NCI-H2227 treated with DMSO at 0.1 percent for 48 hours (cell line): Measurements from ENCODE around the gene SNCAIP.

ENCODE experiments used
- DNase-seq: peaks from one replicate; lab custom pipeline; 2025; lab: John Stamatoyannopoulos, UW

Gene SNCAIP

DNA sequence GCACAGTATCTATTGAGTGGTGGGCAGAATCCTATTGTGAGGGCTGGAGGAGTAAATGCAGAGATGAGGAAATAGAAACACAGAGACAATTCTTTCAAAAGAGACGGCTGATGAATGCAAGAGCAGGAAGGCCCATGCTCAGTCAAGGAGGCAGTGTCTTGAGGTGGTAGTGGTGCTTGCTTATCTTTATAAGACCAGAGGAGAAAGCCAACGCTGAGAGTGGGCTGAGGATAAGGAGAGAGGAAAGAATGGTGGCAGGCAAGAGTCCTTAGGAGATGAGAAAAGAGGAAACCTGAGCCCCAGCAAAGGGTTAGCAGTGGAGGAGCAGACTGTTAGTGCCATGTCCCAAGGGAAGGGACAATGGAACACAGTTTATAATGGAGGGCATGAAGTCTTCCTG is 86.0 kb downstream of the SNCAIP start:
- DNase-seq, result no peak

DNA sequence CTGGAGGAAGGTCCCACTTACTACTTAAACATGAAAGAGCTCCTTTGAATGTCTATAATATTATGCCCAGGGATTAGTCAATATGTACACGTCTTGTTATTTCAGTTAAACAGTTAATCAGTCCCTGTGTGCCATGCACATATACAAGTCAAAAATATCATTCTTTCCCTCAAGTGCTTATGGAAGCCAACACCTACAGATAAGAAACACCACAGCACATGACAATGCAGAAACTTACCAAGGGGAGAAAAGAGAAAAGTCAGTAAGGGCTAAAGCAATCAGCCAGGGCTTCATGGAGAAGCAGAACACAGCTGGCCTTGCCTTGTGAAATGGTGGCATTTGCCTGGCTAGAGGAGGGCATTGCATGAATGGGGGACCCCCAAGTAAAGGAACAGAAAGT is 88.3 kb downstream of the SNCAIP start:
- no peak for DNase-seq

DNA sequence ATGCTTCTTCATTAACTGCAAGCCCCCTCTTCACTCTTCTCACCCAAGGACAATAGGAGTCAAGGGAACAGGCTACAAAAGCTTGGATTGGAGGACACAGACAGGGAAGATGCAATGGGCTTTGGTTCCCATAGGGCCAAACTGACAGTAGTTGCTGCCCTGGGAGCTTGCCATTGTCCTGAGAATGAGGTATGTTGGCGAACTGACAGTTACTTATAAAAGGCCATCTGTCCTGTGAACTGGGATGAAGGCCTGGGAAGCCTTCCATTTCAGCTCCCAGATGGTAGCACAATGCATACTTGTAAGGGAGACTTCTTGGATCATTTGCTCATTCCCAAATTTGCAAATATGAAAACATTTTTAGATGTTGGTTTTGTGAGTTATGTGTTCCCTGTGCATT is 88.9 kb downstream of the SNCAIP start:
- no peak for DNase-seq

DNA sequence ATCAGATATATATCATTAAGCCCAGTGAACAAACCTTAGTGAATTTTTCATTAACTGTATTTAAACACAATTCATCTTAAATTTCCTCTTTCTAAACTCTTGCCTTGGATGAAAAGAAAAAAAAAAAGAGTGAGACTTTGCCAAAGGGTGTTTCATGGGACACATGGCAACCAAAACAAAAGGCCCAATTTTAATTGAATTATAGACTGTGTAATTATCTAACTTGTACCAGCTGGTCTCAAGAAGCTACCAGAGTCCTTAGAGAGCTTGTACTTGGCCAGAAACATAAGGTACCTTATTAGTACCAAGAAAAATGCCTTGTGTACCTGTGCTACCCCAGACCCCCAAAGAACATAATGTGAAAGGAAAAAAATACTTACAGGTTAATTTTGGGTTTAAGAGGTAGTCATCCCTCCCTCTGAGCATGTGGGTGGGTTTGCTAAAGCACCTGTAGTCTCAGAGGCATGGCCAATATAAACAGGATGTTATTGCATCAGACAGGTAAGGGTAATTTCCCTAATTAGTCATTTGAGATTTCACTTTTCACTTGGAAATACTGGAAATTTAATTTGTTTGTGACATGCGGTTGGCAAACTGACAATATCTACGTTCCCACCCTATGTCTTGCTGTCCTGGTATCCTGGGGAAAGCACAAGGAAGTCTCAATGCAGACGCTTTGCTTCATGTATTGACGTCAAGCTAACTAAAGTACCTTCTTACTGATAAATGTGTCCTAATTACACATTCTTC is 90.1 kb downstream of the SNCAIP start:
- no peak for DNase-seq

DNA sequence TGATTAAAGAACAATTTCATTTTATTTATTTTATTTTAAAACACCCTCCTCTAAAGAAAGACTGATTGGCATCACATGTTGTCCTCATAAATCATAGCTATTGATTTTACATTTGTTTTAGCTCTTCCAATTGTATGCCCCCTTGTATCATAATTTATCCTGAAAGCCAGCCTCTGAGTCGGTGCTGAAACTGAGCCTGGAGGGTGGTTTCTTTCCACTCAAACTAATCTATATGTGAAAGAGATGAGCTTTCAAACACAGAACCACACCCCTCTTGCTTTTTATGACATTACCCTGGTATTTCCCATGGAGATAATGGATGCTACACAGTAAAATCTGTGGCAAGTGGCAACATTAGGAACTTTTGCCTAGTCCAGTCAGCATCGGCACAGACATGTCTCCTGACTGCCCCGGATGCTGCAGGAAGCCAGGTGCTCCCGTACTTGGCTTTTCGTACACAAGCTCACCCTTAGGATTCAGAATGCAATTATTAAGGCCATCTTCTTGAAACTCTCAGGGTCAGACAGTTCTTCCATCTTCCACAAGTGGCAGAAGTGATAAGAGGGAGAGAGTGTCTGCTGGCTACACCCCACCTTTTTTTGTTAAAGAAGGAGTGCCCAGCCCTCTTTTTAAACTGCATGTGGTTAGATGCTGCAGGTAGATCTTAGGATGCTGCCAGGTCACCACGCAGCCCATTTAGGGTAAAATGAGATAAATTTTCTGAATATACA is 91.1 kb downstream of the SNCAIP start:
- DNase-seq, result peak; percentile 18

DNA sequence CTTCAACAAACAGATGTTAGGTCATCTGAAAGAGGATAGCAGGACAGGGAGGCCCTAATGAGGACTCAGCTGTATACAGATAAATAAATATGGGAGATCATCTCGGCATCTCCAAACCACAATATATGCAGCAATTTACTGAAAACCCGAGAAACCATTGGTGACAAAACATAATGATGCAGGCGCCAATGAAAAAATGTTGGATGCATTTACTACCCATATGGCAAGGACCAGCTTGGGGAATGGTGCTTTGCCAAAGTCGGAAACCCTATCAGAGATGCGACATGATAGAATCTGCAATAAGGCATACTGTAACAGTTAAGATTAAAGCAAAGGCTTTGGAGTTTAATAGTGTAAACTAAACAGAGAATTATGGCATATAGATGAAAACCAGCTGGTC is 92.0 kb downstream of the SNCAIP start:
- no peak for DNase-seq

DNA sequence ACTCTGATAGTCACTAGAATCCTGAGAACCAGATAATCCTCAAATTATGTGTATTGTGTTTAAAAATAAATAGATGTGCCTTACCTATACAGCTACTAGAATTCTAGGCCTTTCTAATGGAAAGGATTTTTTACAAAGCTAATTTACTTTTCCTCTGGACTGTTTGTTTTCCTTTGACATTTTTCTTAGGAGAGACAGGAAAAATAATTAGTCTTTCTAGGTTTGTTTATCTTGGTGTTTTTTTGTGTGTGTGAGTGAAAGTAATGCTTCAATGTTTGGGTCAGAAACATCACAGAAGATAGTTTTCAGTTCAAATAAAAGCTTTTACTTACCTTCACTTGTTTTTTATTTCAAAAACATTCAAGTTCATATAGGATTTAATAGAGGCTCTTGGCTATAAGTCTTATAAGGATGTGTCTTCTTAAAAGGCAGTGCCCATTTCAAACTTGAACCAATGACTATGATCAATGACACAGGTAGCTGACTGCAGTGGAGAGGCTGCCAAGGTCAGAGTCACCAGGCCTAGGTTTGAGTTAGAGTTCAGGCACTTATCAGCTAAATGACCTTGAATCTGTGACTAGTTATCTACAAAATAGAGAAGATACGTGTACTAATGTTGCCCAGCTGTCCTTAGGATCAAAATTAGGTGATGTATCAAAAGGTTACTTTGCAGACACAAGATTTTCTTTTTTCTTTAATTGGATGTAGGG is 92.8 kb downstream of the SNCAIP start:
- no peak for DNase-seq

DNA sequence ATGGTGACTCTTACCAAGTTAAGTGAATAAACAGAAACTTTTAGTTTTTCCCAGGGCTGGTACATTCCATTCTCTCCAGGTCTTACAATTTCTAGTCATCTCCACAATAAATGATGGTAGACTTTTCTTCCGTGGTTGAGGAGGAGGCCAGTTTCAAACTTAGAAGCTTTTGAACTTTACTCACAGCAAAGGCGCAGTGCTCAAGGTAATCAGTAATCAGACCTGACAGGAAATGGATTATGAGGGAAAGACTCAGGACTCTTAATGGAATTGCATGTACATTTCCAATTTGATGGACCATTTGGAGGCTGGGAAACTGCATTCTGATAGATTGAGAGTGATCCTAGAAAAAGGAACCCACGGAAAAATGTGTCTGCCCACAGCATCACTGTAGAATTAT is 93.7 kb downstream of the SNCAIP start:
- no peak for DNase-seq

DNA sequence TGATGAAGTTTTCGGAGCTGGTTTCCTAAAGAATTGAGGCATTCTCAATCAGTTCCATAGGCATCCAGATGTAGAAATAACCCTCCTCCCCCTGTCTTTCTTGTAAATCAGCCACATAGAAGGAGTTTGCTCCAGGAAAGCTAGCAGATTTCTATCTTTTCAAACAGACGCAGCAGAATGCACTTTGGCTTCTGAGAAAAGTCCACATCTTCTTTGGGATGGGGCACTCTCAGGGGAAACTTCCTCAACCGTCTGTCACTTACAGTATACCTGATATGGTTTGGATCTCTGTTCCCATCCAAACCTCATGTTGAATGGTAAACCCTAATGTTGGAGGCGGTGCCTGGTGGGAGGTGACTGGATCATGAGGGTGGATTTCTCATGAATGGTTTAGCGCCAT is 94.1 kb downstream of the SNCAIP start:
- no peak for DNase-seq

DNA sequence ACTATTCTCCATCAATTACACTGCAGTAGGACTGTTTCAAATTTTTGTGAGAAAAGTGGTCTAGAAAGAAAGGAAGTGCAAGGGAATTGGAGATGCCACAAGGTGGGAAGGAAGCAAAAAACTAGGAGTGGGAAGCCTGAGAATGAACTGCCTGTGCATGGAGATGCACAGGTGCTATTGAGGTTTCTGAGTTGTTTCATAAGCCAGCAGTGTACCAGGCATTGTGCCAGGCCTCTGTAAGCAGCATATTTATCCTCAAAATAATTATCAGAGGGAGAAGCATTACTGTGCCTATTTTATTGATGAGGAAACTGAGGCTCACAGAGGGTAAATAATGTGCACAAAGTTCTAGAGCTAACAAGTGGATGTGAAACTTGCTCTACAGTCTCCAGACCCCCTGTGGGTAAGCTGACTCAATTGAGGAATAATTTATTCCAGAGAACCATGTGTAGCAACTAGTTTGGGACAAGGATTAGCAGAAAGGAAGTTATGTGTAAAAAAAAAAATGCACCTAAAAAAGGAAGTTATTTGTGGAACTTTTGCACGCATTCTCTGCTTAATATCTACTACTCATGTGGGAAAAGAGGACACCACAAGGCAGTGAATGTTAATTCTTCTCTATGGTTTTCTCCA is 96.7 kb downstream of the SNCAIP start:
- no peak for DNase-seq

DNA sequence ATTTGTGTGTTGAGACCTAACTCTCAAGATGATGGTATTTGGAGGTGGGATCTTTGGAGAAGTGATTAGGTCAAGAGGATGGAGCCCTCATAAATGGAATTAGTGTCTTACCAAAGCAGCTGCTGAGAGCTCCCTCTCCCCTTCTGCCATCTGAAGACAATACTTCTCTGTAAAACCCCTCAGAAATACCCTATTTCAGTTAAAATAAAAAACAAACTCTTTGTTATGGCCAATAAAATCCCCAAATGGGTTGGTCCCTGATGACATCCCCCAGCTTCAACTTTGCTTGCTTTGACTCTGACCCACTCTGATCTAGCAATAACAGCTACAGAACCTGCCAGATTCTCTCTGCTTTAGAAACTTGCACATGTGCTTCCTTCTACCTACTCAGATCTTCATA is 100.9 kb downstream of the SNCAIP start:
- no peak for DNase-seq

DNA sequence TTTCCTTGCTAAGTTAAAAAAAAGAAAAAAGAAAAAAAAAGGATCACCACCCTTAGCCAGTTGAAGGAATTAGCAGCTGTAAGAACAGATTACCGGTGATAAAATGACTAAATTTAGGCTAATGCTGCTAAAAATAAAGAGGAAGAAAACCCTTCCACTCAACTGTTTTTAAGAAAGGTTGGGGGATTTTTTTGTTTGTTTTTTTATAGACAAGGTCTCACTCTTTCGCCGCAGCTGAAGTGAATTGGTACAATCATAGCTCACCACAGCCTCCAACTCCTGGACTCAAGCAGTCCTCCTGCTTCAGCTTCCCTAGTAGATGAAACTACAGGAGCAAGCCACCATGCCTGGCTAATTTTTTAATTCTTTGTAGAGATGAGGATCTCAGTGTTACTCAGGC is 101.7 kb downstream of the SNCAIP start:
- no peak for DNase-seq

DNA sequence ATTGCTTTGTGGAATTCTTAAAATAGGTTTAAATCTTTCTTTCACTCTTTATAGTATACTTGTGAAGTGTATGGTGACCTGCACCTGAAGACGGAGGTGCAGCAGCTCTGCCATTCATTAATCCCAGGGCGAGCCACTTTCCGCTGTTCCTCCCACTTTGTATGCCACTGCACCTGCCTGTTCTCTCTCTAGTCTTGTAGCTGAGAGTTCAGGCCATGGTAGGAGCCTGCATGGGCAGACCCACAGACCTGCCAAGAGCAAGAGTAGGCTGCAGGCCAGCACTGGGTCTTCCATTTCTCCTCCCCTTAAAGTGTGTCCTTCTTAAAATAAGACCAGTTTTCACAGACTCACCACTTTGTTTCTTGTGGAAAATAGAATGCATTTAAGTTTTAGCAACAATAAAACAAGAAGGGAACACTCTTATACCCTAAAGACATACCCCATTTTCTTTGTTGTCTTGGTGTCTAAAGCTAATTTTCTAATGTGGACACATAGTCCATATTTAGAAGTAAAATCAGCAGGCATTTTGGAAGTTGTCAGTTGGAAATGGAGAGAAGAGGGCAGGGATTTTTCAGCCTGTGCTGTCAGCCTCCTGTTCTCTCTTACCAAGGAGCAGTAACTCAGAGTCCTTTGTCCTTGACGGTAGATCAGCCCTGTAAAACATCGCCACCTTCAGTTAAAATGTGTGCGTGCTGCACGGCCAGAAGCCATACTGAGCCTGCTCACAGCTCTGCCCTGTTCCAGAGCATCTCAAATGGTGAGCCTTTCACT is 103.2 kb downstream of the SNCAIP start:
- DNase-seq, result peak; percentile 60

DNA sequence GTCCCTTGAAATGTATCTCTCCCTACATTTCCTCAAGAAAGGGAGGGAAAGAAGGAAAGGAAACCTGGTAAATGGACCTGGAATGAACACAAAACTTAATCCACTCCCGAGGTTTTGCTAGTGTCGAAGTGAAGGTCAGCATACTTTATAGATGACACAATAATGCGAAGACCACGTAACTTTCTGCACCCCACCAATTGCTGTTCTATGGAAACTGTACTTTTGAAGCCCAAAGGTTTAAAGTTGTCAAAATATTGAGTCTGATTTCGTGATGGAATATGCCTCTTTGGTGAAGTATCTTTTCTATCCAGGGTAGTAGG is 103.7 kb downstream of the SNCAIP start:
- no peak for DNase-seq

DNA sequence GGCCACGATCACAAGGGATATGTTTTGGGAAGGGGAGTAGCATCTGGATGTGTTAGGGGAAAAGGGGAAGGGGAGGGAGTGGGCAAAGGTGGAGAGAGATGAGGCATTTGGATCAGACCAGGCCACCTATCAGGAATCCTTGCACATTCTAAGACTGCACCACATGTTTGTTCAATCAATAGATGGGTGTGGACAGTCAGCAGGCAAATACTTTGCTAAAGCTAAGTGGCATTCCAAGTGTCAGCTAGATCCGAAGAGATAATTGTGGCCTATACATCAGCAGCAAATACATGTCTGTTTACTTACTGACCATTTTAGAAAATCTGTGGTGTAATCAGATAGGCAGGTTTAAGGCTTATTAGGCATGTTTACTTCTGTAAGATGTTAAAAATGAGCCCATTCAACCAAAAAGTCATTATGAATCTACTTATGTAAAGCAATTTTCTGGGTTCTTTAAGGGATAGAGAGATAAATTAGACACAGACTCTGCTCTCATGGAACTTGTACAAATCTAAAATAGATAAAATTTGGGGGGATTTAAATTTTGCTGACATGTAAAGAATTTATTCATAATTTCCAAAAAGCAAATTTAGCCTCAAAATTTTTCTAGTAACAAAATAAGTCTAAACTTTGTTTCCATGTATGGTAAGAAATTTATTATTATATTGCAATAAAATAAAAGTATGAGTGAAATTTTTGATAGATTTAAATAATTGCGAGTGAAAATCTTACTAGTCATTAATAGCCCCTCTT is 107.3 kb downstream of the SNCAIP start:
- peak; percentile 75 for DNase-seq

DNA sequence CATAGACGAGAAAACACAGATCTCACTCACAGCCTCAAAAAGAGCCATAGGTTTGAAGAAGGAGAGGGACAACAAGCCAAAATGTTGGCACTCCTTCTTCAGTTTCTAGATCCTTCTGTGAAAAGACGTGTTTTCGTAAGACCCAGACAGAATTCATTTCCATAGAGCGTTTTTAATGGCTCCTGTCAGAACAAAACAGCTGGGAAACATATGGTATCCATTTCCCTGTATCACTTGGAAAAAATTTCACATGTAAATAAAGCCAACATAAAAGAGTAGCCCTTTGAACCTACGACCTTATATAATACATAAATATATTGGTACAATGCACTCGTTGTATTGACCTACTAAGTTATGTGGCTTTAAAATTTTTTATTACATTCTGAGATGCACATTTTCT is 108.1 kb downstream of the SNCAIP start:
- no peak for DNase-seq

DNA sequence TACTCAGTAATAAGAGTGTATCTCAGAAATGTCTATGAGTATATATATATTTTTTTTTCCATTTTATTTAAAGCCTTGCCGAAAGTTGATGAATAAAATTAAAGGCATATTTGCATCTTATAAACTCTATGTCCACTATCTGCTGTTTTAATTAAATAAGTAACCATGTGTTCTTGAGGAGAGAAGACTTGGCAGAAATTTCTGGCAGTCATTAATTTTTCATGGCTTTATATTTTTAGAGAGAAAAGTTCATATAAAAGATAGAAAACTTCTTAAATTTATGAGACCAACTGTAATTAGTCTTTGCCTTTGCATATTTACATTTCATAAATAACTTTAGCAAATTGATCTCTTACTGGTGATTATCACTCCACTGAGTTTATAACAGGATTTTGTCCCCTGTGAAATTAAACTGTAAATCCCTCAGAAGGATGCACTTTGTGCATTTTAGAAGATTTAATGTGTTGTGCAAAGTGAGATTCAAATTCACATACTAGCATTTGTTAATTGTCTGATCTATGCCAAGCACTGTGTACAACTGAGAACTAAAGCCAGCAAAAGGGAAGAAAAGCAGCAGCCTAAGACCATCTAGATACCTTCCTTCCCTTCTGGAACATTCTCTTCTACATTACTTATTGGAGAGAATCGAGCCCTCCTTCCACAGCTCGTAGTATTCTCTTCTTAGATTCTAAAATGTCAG is 108.7 kb downstream of the SNCAIP start:
- DNase-seq, result no peak

DNA sequence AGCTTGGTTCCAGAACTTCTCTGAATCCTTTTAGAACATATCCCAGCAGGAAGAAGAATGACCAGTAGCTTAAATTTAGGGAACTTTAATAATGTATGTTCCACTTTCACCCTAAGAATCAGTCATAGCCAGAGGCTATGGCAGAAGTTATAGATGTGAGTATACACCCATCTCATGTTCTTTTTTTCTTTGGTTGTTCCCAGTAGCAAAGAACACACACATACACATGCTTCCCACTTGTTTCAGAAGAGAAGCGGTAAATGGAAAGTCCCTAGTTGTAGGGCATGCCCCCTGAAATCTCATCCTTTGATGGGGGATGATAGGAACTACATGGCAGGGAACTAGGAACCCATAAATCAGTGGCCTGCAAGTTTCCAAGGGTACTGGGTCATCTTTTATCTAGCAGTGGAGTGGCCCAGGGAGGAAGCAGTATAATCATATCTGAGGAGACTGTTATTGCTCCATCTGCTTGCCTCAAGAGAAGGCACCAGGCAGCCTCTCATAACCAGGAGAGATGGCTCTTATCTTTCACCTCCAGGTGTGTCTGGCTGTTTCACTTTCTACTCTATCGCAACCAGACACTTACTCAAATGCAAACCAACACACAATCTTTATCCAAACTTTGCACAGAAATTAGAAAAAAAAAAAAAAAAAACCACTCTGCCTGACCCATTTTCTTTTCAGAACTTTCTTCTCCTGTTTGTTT is 109.5 kb downstream of the SNCAIP start:
- DNase-seq, result no peak

DNA sequence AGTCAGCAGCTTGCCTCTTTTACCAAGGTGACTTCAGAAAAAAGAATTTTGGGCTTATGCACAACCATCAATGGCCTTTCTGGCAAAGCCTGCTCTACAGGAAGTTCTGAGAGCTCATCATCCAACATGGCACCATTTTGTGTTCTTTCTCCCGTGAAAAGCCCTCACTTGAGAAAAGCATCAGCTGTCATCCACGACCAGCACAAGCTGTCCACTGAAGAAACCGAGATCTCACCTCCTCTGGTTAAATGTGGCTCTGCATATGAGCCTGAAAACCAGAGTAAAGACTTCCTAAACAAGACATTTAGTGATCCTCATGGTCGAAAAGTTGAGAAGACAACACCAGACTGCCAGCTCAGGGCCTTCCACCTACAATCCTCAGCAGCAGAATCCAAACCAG is 111.2 kb downstream of the SNCAIP start:
- DNase-seq, result no peak

DNA sequence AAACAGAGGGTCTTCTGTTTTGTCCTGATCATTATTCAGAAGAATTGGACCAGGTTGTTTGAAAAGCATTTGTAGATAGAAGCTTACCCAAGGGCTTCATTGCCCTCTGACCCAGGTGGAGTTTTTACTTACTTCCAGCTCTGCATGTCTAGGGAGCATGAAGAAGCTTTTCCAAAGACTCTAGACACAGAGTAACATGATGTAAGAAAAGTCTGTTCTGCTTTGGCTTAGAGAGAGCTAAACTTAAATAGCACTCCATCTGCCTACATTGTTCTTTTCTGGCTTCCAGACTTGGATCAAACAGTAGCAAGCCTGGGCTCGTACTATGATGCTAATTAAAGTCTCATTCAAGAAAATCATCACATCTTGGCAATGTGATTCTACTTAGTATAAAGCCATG is 112.1 kb downstream of the SNCAIP start:
- DNase-seq, result no peak
